GM18951 (cell line): Measurements from ENCODE around the gene HS2ST1.

Source experiments
- POLR2A ChIP-seq: IDR thresholded peaks from 4 replicates; pipeline ENCODE4 v1.6.1; 2011; ENCODE audit warnings: mild to moderate bottlenecking; ENCODE audit not compliant: insufficient read length, insufficient read depth; ENCODE audit errors: extremely low read depth
- in situ Hi-C: fragments of 300-500 bp; cut with MboI; formaldehyde crosslinking; loops from one replicate; pipeline ENCODE4 v1.12.0; 2022; ENCODE audit warnings: low sequenced_read_pairs, mixed read lengths, inconsistent platforms; ENCODE audit not compliant: unreplicated experiment

Gene HS2ST1

GRCh38 chr1:87147851-87148250 lies 233.4 kb downstream of the HS2ST1 start:
- in situ Hi-C loops, result loop anchor here (25.0 kb wide), 2 partner anchors 139 to 814 kb away; no protein-coding TSS in a partner anchor
- TF ChIP-seq POLR2A, result no peak

DNA sequence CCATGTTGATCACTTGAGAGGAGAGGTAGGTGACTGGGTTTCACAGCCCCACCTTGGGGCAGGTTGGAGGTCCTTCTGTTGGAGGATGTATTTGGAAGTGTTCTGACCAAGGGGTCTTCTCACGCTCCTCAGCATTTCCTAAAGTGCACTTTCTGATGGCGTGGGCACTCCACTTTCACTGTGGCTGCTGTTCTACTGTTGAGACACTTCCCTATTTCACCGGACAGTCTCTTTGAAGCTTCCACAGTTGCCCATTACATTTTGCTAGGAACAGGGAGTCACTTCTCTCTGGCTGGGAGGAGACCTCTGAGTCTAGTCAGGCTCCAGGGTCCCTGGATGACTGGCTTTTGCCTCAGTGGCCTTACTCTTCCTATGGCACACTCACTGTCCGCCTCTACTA lies 234.2 kb downstream of the HS2ST1 start:
- no peak for TF ChIP-seq POLR2A
- in situ Hi-C loops, result loop anchor here (25.0 kb wide), 2 partner anchors 139 to 814 kb away; no protein-coding TSS in a partner anchor

DNA sequence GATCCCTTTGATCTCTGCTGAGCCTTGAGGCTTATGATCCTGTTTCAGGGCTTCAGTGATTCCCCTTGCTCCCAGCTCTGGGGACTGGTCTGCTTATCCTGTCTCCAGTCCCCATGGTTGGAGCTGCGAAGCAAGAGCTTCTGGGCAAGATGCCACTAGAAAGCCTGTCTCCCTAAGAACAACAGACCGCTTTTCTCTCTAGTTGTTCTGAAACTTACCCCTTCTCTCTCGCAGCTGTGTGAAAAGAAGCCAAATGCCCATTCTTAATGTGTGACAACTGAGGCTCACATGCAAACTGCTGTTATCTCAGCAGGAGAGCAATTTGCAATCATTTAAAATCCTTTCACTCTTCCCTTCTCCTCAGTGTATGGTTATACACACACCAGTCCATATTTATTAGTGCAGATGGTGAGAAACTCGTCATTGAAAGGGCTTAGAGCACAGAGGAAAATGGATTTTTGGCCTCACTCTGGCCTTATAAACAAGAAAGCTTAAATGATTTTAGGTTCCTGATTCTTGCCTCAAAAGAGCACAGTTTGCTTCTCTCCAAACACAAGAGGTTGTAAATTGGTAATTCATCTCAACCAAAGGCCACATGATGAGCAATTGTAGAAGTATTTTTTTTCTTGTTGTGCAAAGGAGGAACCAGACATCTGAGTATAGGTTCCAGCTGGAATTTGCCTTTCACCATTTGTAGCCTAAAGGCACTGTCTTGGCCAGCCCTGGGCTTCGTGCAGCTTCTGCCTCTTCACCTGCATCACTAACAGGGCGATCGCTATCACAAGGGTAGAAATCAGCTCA lies 235.0 kb downstream of the HS2ST1 start:
- in situ Hi-C loops, result loop anchor here (25.0 kb wide), 2 partner anchors 138 to 813 kb away; no protein-coding TSS in a partner anchor
- TF ChIP-seq POLR2A, result no peak

GRCh38 chr1:87150143-87150542 lies 235.7 kb downstream of the HS2ST1 start:
- TF ChIP-seq POLR2A, result no peak
- in situ Hi-C loops, result no loop called here

DNA sequence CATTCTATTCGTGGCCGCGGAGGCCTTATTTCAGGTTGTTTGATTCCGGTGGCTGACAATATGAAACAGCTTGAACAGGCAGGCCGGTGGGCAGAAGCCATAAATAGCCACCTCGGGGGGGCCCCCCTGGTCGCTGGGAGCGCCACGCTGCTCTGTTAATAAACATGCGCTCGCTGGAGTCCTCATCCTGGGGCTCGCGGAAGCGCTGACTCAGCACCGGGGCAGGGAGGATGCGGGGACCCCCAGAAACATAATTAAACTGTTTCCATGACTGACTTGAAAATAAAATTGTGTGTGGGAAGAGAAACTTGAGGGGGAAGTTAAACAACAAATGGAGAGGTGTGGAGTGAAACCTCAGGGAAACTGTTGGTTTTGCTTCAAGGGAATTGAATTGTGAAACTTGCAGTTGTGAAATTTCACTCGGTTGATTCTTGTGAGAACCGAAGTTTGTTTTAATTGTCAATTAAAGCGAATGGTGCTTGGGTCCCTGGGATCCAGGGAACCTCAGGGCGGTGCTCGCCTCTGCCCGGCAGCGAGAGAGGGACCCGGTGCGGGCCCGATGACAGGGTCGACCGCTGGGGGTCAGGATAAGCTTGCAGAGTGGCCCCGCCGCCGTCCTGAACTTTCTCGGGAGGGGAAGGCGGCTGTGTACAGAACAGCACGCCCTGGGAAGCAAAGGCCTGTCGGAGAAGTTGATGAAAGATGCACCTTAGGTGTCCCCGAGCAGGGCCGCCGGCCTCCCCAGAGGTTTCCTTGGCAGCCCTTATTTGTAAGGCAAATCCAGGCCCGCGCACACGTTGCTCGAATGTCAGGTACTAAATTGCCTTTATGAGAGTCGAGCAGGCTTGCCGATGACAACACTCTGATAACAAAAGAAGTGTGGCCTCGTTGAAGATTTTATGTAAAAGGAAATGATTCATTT lies 237.3 kb downstream of the HS2ST1 start:
- TF ChIP-seq POLR2A, result no peak
- in situ Hi-C loops, result no loop called here

DNA sequence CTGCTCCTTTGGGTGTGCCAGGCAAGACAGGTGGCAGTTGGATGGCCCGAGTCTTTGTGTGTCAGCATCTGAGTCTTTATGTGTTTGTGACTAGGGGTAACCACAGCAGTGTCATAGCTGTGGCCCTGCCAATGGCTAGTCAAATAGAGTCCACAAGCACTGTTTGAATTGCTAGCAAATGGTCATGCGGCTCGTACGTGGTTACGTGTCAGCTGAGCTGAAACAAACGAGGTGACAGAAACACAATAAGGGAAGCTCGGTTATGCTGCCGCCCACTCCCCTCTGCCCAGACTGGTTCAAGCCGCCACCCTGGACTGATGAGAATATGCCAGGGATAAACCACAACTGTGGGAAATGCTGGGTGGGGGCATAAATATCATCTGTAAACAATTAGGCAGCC lies 239.9 kb downstream of the HS2ST1 start:
- in situ Hi-C loops, result no loop called here
- TF ChIP-seq POLR2A, result no peak

DNA sequence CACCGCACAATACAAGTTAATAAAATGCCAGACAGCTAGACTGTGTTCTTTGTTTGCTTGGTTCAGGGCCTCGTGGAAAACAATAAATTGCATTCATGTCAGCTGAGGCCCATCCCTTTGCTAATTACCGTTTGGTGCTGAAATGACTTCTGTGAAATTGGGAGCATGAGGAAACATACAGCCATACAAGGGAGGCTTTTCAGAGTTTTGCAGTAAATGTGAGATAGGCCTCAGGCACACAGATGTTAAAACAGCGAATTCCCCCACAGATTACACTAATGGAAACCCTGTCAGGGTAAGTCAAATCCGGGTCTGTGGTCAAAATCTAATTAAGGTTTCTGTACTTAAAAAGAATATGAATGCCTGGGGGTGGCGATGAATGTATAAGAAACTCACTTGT lies 240.7 kb downstream of the HS2ST1 start:
- in situ Hi-C loops, result no loop called here

DNA sequence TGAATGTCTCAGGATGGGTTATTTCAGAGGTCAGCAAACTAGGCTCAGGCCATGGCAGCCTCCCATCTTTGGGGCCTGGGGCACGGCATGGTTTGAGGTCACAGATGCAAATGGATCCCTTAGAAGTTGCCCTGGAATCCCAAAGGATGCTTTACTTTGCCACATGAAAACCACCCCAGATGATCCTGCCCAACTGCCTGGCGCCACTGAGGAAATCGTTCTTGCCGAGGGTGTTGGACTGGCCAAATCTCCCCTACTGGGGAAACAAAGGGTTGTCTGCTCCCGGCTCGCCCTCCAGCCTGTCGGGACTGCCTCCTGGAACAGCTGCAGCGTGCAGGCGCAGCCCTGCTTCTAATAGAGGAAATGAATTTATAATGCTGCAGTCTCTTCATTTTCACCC lies 241.2 kb downstream of the HS2ST1 start:
- TF ChIP-seq POLR2A, result no peak
- in situ Hi-C loops, result no loop called here

More for the DNA sequence above, 240.7 kb downstream of the HS2ST1 start:
- no peak for TF ChIP-seq POLR2A

GRCh38 chr1:87156124-87156523 lies 241.7 kb downstream of the HS2ST1 start:
- no peak for TF ChIP-seq POLR2A
- in situ Hi-C loops, result no loop called here

DNA sequence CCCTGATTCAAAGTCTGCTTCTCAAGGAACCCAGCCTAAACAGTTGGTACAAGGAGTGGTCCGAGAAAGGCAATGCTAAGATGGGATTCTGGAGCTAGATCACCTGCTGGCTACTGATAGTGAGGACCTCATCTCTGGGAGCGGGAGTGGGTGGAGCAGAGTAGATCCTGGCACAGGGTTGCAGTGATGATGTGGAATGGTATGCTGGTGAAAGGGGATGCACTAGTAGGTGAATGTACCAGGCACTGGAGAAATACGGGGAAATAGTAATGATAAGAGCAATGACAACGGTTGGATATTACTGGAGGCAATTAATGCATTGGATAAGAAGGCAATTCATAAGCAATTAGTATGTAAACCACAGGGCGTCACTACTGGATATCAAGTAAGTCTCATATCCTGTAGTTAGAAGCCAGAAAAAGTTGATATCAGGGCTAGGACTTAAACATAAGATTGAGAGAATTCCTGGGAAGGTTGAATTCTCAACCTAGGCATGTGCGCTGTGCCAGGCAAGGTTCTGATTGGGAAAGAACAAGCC lies 245.0 kb downstream of the HS2ST1 start:
- no peak for TF ChIP-seq POLR2A
- in situ Hi-C loops, result no loop called here
